ENCODE data around the gene AURKAIP1. TPM values are rescaled to one million over a fixed set of nuclear protein-coding genes. Genes with fewer than 3 reads are reported as not detected.
A peak's percentile ranks its signal among the peaks of the same experiment; 100 is the strongest.
"Not testable (repeated sequence)": the region's sequence is repeated elsewhere in the genome, so short reads cannot be mapped to it uniquely, and the experiment has no call there.

The AURKAIP1 gene
- polyA plus RNA-seq, 6 donors from 2014 or later, result 103 to 122 (median 106) TPM

GRCh38 chr1:1373051-1373814 is 1.8 kb downstream of the AURKAIP1 start:
- Mint-ChIP-seq H3K4me1 (peaks cover 7 to 25% (median 18%) of the 10 kb centered on the region in 3 donors), H3K4me3 (peak overlapping the region; percentile 30 to 95 (median 76)), H3K36me3 (no peaks in the 10 kb centered on the region), H3K27me3 (no peaks in the 10 kb centered on the region), H3K9me3 (no peaks in the 10 kb centered on the region), H3K27ac (peak overlapping the region in 4 of 6 donors; percentile 19 to 97 (median 58))
- ATAC-seq (ENCODE audit: low read depth in 2 of 2), result no peak
- DNase-seq, result no peak

GRCh38 chr1:1371746-1372711 is 3.0 kb downstream of the AURKAIP1 start:
- H3K4me1 Mint-ChIP-seq, result peaks cover 7 to 25% (median 18%) of the 10 kb centered on the region in 3 donors
- H3K9me3 Mint-ChIP-seq, result no peaks in the 10 kb centered on the region
- no peaks in the 10 kb centered on the region for H3K27me3 Mint-ChIP-seq
- ATAC-seq (ENCODE audit: low read depth in 2 of 2) (peak; percentile 24), DNase-seq (peak; percentile 73)
- no peaks in the 10 kb centered on the region for H3K36me3 Mint-ChIP-seq
- peak overlapping the region; percentile 9 to 79 (median 52) for H3K4me3 Mint-ChIP-seq
- peak overlapping the region in 3 of 6 donors; percentile 14 to 60 (median 20) for H3K27ac Mint-ChIP-seq

GRCh38 chr1:1371364-1371745 is 3.7 kb downstream of the AURKAIP1 start:
- ATAC-seq (ENCODE audit: low read depth in 2 of 2) (no peak), DNase-seq (no peak)
- Mint-ChIP-seq H3K4me3 (peak overlapping the region in 1 of 8 donors; percentile 79), H3K4me1 (peaks cover 7 to 24% (median 18%) of the 10 kb centered on the region in 3 donors), H3K27ac (no peak overlapping the region), H3K27me3 (no peaks in the 10 kb centered on the region), H3K36me3 (no peaks in the 10 kb centered on the region), H3K9me3 (no peaks in the 10 kb centered on the region)

- no peak overlapping the region for H3K27ac Mint-ChIP-seq
- no peaks in the 10 kb centered on the region for H3K27me3 Mint-ChIP-seq
- no peaks in the 10 kb centered on the region for H3K9me3 Mint-ChIP-seq
- no peaks in the 10 kb centered on the region for H3K36me3 Mint-ChIP-seq
- DNase-seq (no peak), ATAC-seq (ENCODE audit: low read depth in 2 of 2) (no peak)
- peak overlapping the region in 1 of 8 donors; percentile 29 for H3K4me3 Mint-ChIP-seq
- peaks cover 7 to 20% (median 18%) of the 10 kb centered on the region in 3 donors for H3K4me1 Mint-ChIP-seq
These were observed 4.2 kb downstream of the AURKAIP1 start for GRCh38 chr1:1370771-1371300.

GRCh38 chr1:1370094-1370493 is 4.9 kb downstream of the AURKAIP1 start:
- DNase-seq; H3K36me3 Mint-ChIP-seq; H3K9me3 Mint-ChIP-seq; H3K27me3 Mint-ChIP-seq; ATAC-seq (ENCODE audit: low read depth in 2 of 2): not testable (repeated sequence)
- Mint-ChIP-seq H3K4me3 (peak overlapping the region in 1 of 8 donors; percentile 30), H3K4me1 (peaks cover 3 to 18% (median 15%) of the 10 kb centered on the region in 3 donors), H3K27ac (peak overlapping the region in 1 of 6 donors; percentile 49)

- ATAC-seq (ENCODE audit: low read depth in 2 of 2) (no peak), DNase-seq (no peak)
- no peaks in the 10 kb centered on the region for H3K9me3 Mint-ChIP-seq
- no peak overlapping the region for H3K4me3 Mint-ChIP-seq
- H3K27me3 Mint-ChIP-seq, result peaks cover 0 to under 1% (median under 1%) of the 10 kb centered on the region in 3 donors
- no peaks in the 10 kb centered on the region for H3K36me3 Mint-ChIP-seq
- H3K27ac Mint-ChIP-seq, result no peak overlapping the region
- H3K4me1 Mint-ChIP-seq, result peaks cover 0 to 2% (median 0%) of the 10 kb centered on the region in 3 donors
These were observed 7.7 kb downstream of the AURKAIP1 start for GRCh38 chr1:1367315-1367714.

- DNase-seq (no peak), ATAC-seq (ENCODE audit: low read depth in 2 of 2) (no peak)
- Mint-ChIP-seq H3K27me3 (peaks cover 0 to 7% (median 5%) of the 10 kb centered on the region in 3 donors), H3K36me3 (no peaks in the 10 kb centered on the region), H3K9me3 (no peaks in the 10 kb centered on the region), H3K4me3 (no peak overlapping the region), H3K27ac (no peak overlapping the region), H3K4me1 (no peaks in the 10 kb centered on the region)
These were observed 8.3 kb downstream of the AURKAIP1 start for GRCh38 chr1:1366699-1367066.

- H3K27me3 Mint-ChIP-seq, result peaks cover 3 to 9% (median 7%) of the 10 kb centered on the region in 3 donors
- H3K4me1 Mint-ChIP-seq, result peaks cover 0 to under 1% (median 0%) of the 10 kb centered on the region in 3 donors
- ATAC-seq (ENCODE audit: low read depth in 2 of 2), result no peak
These were observed 8.9 kb downstream of the AURKAIP1 start for GRCh38 chr1:1365875-1366698.

GRCh38 chr1:1364266-1364665 is 10.7 kb downstream of the AURKAIP1 start:
- Mint-ChIP-seq H3K27ac (no peak overlapping the region), H3K36me3 (peaks cover 0 to 8% of the 10 kb centered on the region in 2 donors), H3K27me3 (peaks cover 15 to 24% (median 17%) of the 10 kb centered on the region in 3 donors), H3K4me3 (peak overlapping the region in 1 of 8 donors; percentile 81), H3K9me3 (no peaks in the 10 kb centered on the region), H3K4me1 (peaks cover under 1 to 7% (median 2%) of the 10 kb centered on the region in 3 donors)
- ATAC-seq (ENCODE audit: low read depth in 2 of 2) (no peak), DNase-seq (no peak)

More at GRCh38 chr1:1365875-1366698, 8.9 kb downstream of the AURKAIP1 start:
- DNase-seq, result no peak
- Mint-ChIP-seq H3K27ac (no peak overlapping the region), H3K9me3 (no peaks in the 10 kb centered on the region), H3K36me3 (peaks cover 0 to 2% of the 10 kb centered on the region in 2 donors), H3K4me3 (no peak overlapping the region)

GRCh38 chr1:1361982-1362423 is 13.0 kb downstream of the AURKAIP1 start:
- Mint-ChIP-seq H3K4me1 (peaks cover 5 to 9% (median 6%) of the 10 kb centered on the region in 3 donors), H3K27me3 (peaks cover 20 to 46% (median 40%) of the 10 kb centered on the region in 3 donors), H3K4me3 (no peak overlapping the region), H3K9me3 (no peaks in the 10 kb centered on the region), H3K27ac (peak overlapping the region in 2 of 6 donors; percentile 47 to 80), H3K36me3 (peaks cover 0 to 8% of the 10 kb centered on the region in 2 donors)
- no peak for ATAC-seq (ENCODE audit: low read depth in 2 of 2)
- no peak for DNase-seq

- Mint-ChIP-seq H3K27me3 (peaks cover 20 to 48% (median 41%) of the 10 kb centered on the region in 3 donors), H3K4me3 (peak overlapping the region in 1 of 8 donors; percentile 61), H3K4me1 (peaks cover 5 to 9% (median 6%) of the 10 kb centered on the region in 3 donors), H3K9me3 (no peaks in the 10 kb centered on the region), H3K36me3 (peaks cover 0 to 8% of the 10 kb centered on the region in 2 donors), H3K27ac (no peak overlapping the region)
- DNase-seq, result no peak
- no peak for ATAC-seq (ENCODE audit: low read depth in 2 of 2)
These were observed 13.6 kb downstream of the AURKAIP1 start for GRCh38 chr1:1361233-1361981.

All from naive B cell (primary cell).